Fibroblast of gingiva (primary cell): ENCODE measurements around the gene ANKS4B.

Experiments
- DNase-seq: peaks from one replicate; pipeline ENCODE4 v3.0.0-alpha.2; 2011; ENCODE audit warnings: low read depth

The ANKS4B gene

GRCh38 chr16:21300309-21301167 lies 67.0 kb downstream of the ANKS4B start:
- DNase-seq: peak; percentile 99

GRCh38 chr16:21301168-21301894 lies 67.8 kb downstream of the ANKS4B start:
- DNase-seq: peak; percentile 69

GRCh38 chr16:21301895-21302291 lies 68.4 kb downstream of the ANKS4B start:
- no peak for DNase-seq

GRCh38 chr16:21302454-21302853 lies 69.0 kb downstream of the ANKS4B start:
- DNase-seq: no peak

- DNase-seq: peak; percentile 69
Measured at GRCh38 chr16:21302898-21303528, 69.5 kb downstream of the ANKS4B start.
